Daoy (cell line): ENCODE data around the gene PVALB. TPM values are rescaled to one million over a fixed set of nuclear protein-coding genes. Genes with fewer than 3 reads are reported as not detected.

ENCODE experiments used
- DNase-seq: peaks from one replicate; pipeline ENCODE4 v3.0.0-alpha.2; 2015; ENCODE audit warnings: low read depth
- total RNA-seq: library from RNA; depleted of rRNA; stranded (reverse); fragments of >200 nt; shearing (Covaris generic); gene quantifications from 2 replicates; pipeline ENCODE4 v1.2.3, GENCODE V29; 2014

The PVALB gene
- total RNA-seq, 1 experiment from 2014 or later = not detected

DNA sequence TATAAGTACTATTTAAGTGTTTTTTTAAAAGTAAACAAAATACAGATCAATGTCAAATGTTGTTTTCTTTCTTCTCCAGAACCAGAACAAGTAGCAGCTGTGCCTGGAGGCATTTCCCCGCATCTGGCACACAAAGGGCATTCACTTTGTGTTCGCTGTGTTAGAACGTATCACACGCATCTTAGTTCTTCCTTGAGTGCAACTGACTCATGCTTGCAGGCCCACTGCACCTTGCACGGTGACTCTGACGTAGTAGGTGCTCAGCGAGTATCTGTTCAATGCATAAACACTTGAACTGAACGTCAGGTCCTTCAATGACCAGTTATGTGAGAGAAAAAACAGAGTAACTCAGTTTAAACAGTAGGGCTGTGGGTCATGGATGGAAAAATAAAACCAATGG is 44.4 kb downstream of the PVALB start:
- DNase-seq = no peak

DNA sequence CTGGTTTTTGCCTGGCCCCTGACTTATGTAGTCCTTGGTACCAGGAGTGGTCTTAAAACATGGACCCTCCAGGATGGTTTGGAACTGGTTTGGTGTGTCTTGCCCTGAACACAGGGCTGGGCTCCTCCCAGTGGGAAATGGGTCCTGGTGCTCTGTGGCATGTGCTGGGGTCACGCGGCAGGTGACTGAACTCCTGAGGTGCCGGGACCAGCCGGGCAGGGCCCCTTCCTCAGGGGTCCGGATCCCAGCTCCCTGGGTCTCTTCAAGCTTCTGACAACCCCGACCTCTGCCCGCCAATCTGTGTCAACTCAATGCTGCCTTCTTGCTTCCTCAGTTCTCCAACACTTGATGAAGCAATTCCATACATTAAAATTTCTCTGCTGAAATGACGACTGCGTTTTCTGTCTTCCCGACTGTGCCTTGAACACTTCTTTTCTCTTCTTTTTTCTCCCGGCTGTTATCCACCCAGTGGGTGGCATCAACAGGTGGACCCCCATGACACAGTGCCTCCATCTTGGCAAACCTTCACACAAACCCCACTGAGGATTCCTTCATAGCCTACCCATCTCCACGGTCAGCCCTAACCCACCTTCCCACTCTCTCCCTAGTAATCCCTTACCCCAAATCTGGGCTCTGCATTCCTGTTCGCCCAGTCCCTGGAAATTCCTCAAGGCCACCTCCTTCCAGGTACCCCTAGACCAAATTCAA is 45.3 kb downstream of the PVALB start:
- DNase-seq = no peak

DNA sequence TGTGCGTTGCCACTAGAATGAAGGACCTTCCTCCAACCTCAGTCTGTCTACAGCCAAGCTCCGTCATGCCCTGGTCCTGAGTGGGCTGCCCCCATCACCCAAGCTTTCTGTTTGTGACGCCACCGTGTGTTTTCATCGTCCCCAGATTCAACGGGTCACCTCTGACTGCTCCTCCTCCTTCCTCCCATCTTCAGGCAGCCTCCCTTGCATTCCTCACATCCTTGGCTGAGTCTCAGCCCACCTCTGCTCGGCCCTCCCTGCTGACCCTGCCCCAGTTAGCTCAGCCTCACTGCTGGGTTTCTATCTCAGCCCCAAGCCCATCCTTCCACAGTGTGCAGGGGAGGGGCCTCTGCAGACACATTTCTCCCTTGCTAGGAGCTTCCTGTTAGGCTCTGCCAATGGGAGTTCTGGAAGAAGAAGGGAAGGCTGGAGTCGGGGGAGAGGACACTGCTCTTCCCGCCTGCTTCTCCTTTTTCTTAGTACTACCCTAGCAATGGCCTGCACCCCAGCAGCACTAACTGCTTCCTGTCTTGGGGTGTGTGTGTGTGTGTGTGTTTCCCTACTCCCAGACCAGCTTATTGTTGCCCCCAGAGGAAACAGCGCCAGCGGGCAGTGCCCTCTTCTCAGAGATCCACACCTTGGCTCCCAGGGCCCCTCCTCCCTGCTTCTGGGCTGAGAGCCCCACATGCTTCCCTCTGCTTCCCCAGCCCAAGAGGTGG is 46.2 kb downstream of the PVALB start:
- no peak for DNase-seq

DNA sequence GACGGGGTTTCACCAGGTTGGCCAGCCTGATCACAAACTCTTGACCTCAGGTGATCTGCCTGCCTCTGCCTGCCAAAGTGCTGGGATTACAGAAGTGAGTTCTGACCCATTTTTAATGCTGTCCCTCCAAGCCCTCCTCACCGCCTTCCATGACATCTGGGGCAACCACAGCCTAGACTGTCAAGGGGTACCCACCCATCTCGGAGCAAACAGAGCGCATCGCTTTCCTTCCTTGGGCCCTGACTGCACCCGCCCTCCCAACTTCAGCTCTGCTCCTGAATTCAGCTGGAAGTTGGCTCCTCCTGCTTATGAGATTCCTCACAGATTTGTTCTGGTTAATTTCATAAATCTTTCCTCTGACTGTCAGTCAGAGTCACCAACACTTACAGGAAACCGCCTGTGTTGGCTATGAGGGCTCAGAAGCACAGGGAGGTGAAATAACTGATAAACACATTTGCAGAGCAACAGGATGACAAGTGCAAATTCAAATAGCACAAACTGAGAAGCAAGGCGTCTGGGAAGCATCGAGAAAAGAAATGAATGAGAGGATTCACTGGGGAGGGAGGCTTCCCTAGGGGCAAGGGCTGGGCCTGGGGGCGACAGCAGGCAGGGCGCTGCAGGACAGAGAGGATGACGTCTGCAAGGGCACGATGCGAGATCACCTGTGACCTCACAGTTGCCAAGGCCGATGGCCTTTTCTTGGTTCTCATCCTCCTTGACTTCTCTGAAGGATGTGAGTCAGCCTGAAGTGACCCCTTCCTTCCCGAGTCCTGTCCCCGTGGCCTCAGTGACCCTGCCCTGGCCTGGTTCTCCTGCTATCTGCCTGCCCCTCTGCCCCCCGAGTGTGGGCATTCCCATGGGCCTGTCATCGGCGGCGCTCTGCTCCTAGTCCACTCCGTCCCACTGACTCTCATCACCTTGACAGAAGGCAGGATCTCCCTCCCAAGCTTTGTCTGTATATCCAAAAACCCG is 47.0 kb downstream of the PVALB start:
- no peak for DNase-seq

DNA sequence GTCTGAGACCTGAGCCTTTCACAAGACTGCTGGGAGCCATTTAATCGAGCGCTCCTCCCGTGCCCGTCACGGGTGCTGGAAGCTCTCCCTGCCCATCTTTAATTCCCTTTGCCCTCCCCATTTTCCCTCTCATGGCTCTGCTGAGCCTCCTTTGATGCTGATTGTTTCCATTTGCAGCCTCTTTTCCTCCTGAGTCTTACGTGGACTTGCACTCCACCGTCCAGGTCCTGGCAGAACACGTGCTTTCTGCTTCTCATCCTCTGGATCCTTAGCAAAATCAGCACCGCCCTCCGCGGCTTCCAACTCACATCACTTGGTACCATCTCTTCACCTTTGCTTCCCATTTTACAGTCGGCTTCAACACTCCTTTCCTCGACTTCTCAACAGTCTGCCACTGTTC is 48.2 kb downstream of the PVALB start:
- no peak for DNase-seq

DNA sequence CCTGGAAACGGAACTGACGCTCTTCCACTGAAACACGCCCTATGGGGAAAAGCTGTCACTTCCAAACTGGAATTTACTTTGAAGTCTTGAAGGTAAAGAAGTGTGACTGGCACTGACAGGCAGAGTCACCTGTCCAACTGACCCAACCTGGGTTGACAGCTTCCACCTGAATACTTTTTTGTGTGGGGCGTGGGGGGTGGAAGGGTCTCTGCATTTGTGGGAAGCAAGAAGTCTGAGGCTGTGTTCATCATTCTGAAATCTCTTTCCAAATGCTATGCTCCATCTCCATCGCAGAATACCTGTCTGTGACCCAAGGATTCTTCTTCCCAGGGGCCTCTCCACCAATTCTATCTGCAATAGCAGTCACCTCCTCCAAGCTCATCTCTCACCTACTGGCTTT is 48.7 kb downstream of the PVALB start:
- DNase-seq = no peak

DNA sequence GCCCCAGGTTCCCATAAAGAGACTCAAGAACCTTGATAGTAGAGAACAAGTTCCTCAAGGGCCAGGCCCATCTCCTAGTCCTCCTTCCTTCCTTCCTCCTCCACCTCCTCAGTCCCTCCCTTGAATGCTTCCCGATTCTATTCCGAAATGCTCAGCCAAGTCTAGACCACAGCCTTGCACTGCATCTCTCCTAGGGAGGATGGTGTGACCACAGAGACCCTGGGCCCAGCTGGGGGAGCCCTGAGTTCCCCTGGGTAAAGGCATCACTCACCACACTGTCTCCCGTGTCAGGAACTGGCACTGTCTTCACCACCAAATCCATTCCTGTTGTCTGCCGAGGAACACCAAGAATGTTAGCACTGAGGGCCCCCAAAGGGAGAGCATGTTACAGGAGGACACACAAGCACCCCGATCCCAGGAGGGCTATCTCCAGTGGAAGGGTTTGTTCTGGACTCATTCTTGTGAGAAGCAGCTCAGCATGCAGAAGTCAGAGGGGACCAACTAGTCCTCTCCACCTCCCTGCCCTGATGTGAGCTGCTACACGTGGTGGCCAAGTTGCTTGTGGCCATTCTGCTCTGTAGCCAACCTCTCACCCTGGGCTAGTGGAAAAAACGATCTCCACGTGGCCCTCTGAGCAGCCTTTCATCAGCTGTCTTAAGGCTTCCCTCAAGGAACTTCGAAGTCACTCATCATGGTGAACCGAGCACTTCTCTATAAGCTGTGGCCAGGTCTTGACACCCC is 49.6 kb downstream of the PVALB start:
- no peak for DNase-seq

DNA sequence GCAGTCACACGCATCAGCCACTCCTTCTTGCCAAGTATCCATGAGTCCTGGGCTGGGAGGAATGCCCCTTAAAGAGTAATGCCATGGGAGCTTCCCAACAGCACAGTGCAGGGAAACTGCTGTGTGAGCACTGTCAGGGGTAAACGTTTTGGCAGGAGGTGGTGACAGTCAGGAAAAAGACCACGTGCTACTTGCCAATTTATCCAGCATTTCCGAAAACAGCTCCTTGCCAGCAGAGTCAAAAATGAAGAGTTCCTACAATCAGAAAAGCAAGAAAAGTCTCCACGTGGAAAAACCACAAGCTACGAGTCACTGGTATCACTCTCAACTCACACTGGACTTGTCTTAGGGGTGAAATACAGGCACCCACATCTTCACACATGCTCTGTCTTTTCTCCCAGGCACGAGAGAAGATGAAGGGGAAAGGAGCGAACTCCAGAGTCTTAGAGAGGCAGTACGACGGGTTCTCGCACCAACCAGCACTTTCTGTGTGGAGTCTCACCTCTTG is 50.8 kb downstream of the PVALB start:
- no peak for DNase-seq

DNA sequence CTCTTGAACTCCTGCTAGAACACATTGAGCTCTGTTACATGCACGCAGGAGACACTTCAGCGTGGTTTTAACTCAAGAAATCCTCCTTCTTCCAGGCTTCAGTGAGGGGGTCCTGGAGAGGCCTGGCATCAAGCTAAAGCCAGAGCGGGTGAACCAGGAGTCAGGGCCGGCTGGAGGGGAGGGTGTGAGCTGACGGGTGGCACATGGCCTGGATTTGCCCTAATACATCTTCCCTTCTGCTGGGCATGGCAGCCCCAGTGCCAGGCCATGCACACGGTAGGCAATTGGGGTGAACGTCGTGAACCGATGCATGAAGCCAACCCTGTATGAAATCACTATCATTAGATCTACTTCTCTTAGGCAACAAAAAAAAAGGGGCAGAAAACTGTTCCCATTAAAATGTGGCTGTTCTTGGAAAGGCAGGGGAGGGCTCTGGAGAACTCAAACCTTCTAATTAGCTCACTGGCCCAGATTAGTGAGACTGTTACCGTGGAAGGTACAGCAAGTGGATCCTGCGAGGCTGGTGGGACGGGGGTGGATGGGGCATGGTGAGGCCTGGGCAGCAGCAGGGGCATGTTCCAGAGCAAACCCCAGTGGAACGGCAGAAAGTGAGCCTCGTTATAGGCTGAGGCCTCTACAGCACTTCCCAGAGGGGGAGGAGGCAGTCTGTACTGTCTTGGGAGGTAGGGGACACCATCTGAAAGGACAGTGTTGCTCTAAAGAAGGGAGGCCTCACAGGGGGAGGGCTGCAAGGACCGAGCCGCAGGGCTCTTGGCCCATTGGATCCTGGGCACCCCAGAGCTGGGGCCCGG is 51.5 kb downstream of the PVALB start:
- no peak for DNase-seq

DNA sequence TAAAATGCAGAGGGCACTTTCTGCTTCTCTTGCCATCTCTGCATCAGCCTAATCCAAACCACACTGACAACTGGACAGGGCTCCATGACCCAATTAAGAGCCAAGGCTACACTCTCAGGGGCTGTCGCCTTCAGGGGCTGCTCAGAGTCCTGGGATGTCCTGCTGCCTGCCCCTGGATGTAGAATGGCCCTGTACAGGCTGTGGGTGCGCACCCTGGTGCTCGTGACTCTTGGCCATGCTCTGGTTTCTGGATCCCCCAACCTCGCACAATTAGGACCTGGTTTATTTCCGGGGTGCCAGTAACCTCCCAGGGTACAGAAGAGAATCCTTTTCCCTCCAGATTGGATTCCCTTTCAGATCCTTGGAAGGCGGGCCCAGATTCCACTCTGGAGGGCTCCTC is 52.2 kb downstream of the PVALB start:
- DNase-seq = no peak

DNA sequence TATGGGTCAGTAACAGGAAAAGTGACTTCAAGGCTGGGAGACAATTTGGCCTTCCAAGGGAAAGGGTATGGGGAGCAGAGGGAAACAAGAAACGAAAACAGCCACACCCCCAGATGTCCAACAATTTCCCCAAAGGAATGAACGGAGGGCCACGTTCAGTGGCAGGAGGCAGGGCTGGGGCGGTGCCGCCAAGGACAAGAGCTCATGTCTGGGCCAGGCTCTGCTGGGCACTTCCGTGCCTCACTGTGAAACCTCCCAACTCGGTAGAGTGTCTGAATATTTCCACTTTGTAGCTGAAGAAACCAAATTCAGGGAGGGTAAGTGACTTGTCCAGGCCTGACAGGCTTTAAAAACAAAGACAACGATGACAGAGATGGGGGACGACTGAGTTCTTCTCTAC is 52.8 kb downstream of the PVALB start:
- DNase-seq = no peak

DNA sequence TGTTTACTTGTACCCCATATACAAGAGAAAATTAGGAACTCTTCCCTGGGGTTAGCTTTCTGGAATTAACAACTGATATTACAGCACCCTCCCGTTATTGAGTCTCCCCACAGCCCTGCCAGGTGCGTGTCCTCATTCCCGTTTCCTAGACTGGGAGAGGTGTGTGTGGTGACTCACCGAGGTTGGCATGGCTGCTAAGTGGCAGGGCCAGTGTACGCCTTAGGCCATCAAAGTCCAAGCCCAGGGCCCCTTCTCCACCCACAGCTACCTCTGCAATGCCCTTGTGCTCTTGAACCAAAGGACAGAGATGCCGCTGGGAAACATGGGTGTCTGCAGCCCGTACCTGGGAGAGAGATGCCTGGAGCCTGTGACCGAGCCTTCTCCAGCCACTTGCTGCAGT is 53.3 kb downstream of the PVALB start:
- DNase-seq = no peak

DNA sequence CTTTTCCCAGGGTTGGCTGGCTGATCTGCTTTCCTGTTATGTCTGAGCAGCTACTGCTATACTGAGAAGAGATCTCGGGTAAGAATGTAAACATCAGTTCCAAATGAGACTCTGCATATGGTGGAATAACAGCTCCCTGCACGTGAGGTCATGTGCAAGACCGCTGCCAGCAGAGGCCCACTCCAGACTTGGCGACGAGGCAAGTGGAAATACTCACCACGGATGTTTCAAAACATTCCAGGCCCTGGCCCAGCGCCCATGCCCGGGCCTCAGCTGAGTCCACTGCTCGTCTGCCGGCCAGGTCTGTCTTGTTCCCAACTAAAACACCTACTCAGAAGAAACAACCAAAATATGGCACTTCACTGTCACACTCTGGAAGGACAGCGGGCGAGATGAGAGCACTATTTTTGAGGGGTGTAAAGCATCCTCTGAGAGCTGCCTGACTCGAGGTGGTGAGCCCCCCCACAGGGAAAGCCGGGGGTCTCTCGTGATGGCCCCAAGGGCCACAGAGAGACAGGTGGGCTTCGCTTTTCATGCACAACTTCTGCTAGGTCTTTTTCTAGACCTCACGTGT is 54.1 kb downstream of the PVALB start:
- DNase-seq = no peak

DNA sequence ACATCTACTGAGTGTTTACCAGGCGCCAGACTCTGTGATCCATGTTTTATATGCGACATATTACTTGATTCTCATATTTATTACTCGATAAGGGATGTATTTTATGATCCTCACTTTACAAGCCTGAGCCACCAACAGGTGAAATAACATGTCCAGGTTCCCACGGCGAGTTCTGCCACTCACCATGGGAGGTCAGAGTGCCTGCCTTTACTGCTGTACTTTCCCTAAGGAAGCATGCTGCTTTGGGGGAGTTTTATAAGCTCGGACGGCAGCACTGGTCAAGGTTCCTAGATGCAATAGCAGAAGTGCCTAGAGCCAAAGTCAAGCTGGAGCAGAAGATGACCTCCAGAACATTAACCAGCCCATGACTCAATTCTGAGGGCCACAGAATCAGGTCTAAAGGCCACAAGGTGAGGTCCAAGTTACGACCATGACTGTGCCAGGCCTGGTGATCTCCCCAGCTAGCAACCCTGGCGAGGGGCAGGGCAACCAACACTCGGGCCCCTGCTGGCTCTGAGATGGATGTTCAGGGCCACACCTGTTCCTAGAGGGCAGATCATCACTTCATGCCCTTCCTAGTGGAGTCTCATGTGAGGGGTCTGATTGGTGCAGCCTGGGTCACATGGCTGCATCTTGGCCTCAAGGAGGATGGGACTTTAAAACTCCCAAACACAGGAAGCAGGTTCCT is 55.1 kb downstream of the PVALB start:
- no peak for DNase-seq

DNA sequence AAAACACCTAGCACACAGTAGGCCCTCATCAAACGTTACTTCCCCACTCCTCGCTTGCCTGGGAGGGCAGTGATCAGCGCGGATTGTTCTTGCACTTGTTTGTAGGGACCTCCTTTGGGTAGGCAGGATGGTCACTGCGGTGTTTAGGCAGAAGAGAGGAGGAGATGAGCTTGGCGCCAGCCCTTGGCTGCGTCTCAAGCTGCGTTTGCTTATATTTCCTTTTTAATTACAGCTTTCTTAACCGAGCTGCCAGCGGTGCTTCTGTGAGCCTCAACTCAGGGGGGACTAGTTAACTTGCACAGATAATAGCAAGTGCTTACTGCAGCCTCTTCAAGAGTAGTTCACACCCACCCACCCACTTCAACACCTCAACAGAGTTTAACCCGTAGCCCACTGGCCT is 56.0 kb downstream of the PVALB start:
- DNase-seq = no peak

DNA sequence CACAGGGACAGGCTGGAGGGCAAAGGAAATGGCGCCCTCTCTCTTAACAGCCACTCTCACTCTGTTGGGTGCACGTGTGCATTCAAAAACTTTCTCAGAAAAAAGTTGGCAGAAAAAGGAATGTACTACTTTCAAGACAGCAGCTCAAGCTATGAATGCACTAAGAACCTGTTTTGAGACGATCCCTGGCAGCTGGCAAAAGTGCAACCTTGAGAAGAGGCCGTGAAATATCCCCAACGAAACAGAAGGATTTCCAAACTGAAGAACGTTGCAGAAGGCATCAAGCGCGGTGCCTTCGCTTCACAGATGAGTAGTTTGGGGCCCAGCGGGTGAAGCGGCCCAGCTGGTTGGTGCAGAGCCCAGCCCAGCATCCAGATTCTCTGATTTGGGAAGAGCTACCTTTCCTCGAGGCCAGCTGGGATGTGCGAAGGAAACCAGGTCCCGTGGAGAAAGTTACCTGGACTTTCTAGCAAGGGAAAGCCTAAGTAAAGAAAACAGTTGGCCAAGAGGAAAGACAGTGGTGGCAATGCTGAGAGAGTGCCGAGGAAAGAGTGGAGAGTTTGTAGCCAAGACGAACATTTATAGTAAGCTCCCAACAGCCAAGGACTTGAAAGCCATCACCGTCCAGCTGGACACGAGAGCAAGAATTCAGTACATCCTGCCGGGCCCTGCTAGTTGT is 57.2 kb downstream of the PVALB start:
- no peak for DNase-seq

DNA sequence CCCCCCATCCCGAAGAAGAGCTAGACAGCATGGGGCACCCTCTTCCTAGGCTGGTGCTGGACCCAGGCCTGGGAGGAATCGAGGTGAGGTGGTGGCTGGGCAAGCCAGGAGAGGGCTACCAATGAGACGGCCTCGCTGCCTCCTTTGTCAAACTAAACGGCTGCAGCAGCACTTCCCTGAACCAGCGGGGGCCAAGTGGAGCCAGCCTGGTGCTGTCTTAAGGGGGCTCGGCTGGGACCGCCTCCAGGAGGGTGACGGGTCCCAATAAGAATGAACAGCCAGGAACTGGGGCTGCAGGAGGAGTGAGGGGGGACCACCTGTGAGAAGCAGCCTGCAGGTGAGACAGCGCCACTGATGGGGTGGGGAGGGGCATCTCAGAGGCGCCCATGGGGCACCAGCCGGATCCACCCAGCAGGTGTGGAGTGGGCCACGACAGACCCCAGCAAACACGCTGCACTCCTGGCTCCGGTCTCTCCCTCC is 58.0 kb downstream of the PVALB start:
- DNase-seq = no peak

DNA sequence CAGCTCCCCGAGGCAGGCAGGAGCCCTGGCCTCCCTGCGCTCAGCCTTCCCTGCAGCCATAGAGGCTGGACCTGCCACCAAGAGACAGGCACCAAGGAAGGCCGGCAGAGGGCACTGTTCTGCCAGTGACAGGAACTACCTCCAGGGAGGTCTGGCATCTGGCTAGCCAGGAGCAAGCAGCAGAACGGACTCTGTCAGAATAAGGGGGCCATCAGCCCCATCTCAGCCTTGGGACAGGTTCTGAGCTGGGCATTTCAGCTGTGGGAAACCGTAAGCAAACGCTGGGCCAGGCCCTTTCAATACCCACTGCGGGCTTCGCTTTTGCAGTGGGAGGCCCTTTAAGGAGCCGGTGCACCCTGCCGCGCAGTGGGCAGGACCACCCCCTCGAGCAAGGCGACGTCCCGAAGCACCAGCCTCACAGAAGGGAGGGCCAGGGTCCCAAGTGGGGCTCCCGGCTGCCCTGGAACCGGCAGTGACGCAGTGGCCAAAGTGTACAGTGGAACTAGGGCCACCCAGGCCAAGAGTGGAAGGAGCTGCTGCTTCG is 59.1 kb downstream of the PVALB start:
- peak; percentile 79 for DNase-seq
